ENCODE measurements around the gene APOA1. TPM values are rescaled to one million over a fixed set of nuclear protein-coding genes. Genes with fewer than 3 reads are reported as not detected.

APOA1 gene
- total RNA-seq, 1 experiment from 2014 or later = not detected

DNA sequence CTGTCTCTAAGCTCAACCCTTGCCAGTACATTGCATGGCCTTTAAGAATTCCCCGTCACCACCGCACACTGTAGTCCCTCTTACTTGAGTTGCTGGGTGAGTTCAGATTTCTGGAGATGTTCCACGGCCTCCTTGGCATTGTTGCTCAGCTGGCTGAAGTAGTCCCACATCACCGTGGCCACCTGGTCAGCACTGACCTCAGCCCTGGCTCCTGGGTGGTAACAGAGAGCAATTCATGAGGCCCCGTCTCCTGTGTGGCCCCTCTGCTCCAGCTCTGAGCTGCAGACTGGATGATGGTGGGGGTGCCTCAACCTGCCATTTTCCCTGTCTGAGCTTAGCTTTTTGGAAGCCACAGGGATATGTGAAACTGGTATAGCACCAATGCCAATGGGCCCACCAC lies 14.8 kb downstream of the APOA1 start:
- intact Hi-C loops (cut with micrococcal nuclease; ENCODE audit: unreplicated experiment) = no loop called here
- DNase-seq = no peak
- no peak for TF ChIP-seq EZH2 (IDR thresholded peaks at IDR 0.05; ENCODE audit: low read depth)
- TF ChIP-seq, protein P1, sequence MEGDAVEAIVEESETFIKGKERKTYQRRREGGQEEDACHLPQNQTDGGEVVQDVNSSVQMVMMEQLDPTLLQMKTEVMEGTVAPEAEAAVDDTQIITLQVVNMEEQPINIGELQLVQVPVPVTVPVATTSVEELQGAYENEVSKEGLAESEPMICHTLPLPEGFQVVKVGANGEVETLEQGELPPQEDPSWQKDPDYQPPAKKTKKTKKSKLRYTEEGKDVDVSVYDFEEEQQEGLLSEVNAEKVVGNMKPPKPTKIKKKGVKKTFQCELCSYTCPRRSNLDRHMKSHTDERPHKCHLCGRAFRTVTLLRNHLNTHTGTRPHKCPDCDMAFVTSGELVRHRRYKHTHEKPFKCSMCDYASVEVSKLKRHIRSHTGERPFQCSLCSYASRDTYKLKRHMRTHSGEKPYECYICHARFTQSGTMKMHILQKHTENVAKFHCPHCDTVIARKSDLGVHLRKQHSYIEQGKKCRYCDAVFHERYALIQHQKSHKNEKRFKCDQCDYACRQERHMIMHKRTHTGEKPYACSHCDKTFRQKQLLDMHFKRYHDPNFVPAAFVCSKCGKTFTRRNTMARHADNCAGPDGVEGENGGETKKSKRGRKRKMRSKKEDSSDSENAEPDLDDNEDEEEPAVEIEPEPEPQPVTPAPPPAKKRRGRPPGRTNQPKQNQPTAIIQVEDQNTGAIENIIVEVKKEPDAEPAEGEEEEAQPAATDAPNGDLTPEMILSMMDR (conservative IDR thresholded peaks at IDR 0.05) = no peak
- Histone ChIP-seq H3K79me2 (ENCODE audit: low read depth) (no peaks in the 10 kb centered on the region), H3K27ac (no peak overlapping the region), H3K27me3 (ENCODE audit: insufficient read depth, low read depth) (no peaks in the 10 kb centered on the region), H3K9me3 (ENCODE audit: insufficient read depth, low read depth) (no peaks in the 10 kb centered on the region), H3K36me3 (ENCODE audit: low read depth) (no peaks in the 10 kb centered on the region), H3K4me3 (no peak overlapping the region), H2AFZ (no peak overlapping the region), H3K4me2 (no peak overlapping the region), H3K4me1 (replicated peaks; ENCODE audit: insufficient read depth) (no peaks in the 10 kb centered on the region), H3K9me2 (ENCODE audit: insufficient read depth) (no peaks in the 10 kb centered on the region), H3F3A (ENCODE audit: insufficient read depth, low read depth) (0 out of 2 replicates have a peak, but pooled peaks cover 2% of the 10 kb centered on the region), H4K20me1 (ENCODE audit: insufficient read depth) (no peaks in the 10 kb centered on the region)
- ChIA-PET CTCF (no interaction called here), POLR2A (ENCODE audit: unreplicated experiment) (no interaction called here)
- BruUV-seq (replicated peaks) = no TSS peak

DNA sequence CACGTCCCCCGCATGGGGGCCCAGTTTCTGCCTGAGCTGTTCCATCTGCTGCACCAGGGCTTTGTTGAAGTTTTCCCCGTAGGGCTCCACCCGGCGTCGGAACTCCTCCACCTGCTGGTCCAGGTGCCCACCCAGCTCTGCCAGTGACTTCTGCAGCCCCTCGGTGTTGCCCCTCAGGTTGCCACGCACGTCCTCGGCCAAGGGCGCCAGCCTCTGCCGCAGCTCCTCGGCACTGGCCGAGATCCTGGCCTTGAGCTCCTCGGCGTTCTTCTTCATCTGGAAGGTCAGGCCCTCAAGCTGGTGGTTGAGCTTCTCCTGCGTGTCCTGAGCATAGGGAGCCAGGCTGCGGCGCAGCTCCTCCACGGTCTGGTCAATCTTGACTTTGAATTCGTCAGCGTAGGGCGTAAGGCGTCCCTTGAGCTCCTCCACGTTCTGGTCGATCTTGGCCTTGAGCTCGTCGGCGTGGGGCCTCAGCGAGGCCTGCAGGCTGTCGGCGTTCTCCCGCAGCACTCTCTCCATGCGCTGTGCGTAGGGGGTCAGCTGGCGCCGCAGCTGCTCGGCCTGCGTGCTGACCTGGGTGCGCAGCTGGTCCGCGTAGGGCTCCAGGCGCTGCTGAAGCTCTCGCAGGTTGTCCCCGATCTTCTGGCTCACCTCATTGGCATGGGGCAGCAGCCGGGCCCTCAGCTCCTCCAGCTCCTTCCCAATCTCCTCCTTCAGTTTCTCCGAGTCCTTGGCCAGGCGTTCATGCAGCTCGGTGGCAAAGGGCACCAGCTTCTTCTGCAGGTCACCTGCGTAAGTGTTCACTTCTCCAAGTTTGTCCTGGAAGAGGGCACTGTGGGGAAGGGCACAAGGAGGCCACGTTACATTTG lies 16.1 kb downstream of the APOA1 start:
- no TSS peak for BruUV-seq (replicated peaks)
- H3K27me3 ChIP-seq (ENCODE audit: insufficient read depth, low read depth) = no peaks in the 10 kb centered on the region
- no peak overlapping the region for H2AFZ ChIP-seq
- H3K79me2 ChIP-seq (ENCODE audit: low read depth) = no peaks in the 10 kb centered on the region
- TF ChIP-seq, protein P1 (conservative IDR thresholded peaks at IDR 0.05) = no peak
- TF ChIP-seq EZH2 (IDR thresholded peaks at IDR 0.05; ENCODE audit: low read depth) = no peak
- ChIA-PET POLR2A (ENCODE audit: unreplicated experiment) (interaction anchor here (0.6 kb wide), 1 partner anchor 359 kb away, joined by 37 read pairs; no protein-coding TSS in a partner anchor), CTCF (no interaction called here)
- intact Hi-C loops (cut with micrococcal nuclease; ENCODE audit: unreplicated experiment) = no loop called here
- no peak overlapping the region for H3K4me3 ChIP-seq
- no peak overlapping the region for H3K27ac ChIP-seq
- no peaks in the 10 kb centered on the region for H3K36me3 ChIP-seq (ENCODE audit: low read depth)
- DNase-seq = no peak
- no peaks in the 10 kb centered on the region for H3K9me3 ChIP-seq (ENCODE audit: insufficient read depth, low read depth)
- H4K20me1 ChIP-seq (ENCODE audit: insufficient read depth) = no peaks in the 10 kb centered on the region
- H3F3A ChIP-seq (ENCODE audit: insufficient read depth, low read depth) = 0 out of 2 replicates have a peak, but pooled peaks cover 3% of the 10 kb centered on the region
- no peaks in the 10 kb centered on the region for H3K9me2 ChIP-seq (ENCODE audit: insufficient read depth)
- no peaks in the 10 kb centered on the region for H3K4me1 ChIP-seq (replicated peaks; ENCODE audit: insufficient read depth)
- H3K4me2 ChIP-seq = no peak overlapping the region

- Histone ChIP-seq H4K20me1 (ENCODE audit: insufficient read depth) (no peaks in the 10 kb centered on the region), H3F3A (ENCODE audit: insufficient read depth, low read depth) (0 out of 2 replicates have a peak, but pooled peaks cover 3% of the 10 kb centered on the region), H3K4me1 (replicated peaks; ENCODE audit: insufficient read depth) (no peaks in the 10 kb centered on the region), H3K9me2 (ENCODE audit: insufficient read depth) (no peaks in the 10 kb centered on the region), H3K4me2 (no peak overlapping the region), H3K27me3 (ENCODE audit: insufficient read depth, low read depth) (no peaks in the 10 kb centered on the region), H3K36me3 (ENCODE audit: low read depth) (no peaks in the 10 kb centered on the region), H3K79me2 (ENCODE audit: low read depth) (no peaks in the 10 kb centered on the region), H2AFZ (no peak overlapping the region), H3K9me3 (ENCODE audit: insufficient read depth, low read depth) (no peaks in the 10 kb centered on the region), H3K4me3 (no peak overlapping the region), H3K27ac (no peak overlapping the region)
- CTCF ChIA-PET = no interaction called here
- POLR2A ChIA-PET (ENCODE audit: unreplicated experiment) = no interaction called here
- BruUV-seq (replicated peaks) = no TSS peak
- TF ChIP-seq, protein P1 (conservative IDR thresholded peaks at IDR 0.05) = no peak
- TF ChIP-seq EZH2 (IDR thresholded peaks at IDR 0.05; ENCODE audit: low read depth) = no peak
- intact Hi-C loops (cut with micrococcal nuclease; ENCODE audit: unreplicated experiment) = no loop called here
- no peak for DNase-seq
Observed at GRCh38 chr11:116819049-116819448, 18.4 kb downstream of the APOA1 start.

Measured in PC-9 (cell line).